GM18873 (cell line): ENCODE measurements around the gene SFI1.
"Not testable (repeated sequence)": the region's sequence is repeated elsewhere in the genome, so short reads cannot be mapped to it uniquely, and the experiment has no call there.

ENCODE experiments used
- ATAC-seq: cut with Tn5 transposase; IDR thresholded peaks from one replicate; pipeline ENCODE4 v1.9.1; 2021; ENCODE audit warnings: mild to moderate bottlenecking, moderate library complexity, moderate number of reproducible peaks; ENCODE audit not compliant: unreplicated experiment, low FRiP score

SFI1 gene

DNA sequence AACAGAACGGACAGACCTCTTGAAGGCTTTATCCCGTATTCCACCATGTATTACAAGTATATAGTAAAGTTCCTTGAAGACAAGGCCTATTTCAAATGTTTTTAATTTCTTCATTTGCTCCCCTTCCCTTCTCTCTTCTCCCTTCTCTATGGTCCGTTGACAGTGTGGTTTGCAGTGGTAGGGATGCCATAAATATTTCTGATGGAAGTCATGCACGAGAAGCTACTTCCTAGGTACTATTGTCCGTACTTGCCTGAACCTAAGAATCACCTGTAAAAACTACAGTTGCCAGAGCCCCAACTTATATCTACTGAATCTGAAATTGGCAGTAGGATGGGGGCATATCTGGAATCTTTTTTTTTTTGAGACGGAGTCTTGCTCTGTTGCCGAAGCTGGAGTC, 162.9 kb downstream of the SFI1 start:
- ATAC-seq: no peak

GRCh38 chr22:31660860-31661341, 164.6 kb downstream of the SFI1 start:
- not testable (repeated sequence) for ATAC-seq

DNA sequence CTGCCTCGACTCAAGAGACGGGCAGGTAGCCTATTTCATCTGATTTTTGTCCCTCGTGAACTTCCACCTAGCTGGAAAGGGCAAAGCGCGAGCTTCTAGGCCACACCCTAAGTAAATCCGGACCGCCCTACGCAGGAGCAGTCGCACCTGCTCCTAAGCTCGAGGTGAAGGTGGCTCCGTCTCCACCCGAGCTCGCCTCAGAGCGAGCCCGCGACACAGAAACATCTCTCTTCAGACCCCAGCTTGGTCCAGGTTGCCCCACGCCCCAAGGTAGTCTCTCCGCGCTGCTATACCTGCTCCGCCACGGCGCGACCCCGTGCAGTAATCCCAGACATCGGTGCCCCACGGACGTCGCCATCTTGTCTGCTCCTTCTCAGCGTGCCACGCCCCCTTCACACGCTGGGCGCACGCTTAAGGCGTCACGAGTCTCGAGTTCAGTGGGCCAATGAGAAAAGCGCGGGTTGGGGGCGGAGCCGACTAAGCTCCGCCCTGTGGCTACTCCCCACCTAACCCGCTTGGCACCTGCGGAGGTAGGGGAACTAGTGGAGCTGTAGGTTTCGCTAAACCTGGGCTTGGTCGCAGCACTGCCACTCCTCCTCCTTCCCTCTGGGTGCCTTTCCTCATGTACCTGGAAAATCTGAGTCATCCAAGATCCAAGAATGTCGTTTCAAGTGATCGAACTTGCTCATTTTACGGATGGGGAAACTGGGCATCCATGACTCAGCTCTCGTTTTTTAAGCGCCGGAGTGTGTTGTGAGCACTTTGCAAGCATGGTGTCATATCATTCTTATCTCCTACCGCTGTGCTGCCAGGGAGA, 165.7 kb downstream of the SFI1 start, which contains the start of gene PISD:
PISD (minus strand) TSS at position 365 of the 817 bp plus-strand sequence; CDS start at position 358, 7 bp downstream.
- peak; percentile 88 for ATAC-seq

GRCh38 chr22:31662668-31663037, 166.3 kb downstream of the SFI1 start:
- ATAC-seq: no peak
